Endothelial cell of umbilical vein (primary cell): ENCODE measurements around the gene GREB1.

Experiments used
- GATA2 ChIP-seq: IDR thresholded peaks from 2 replicates; pipeline ENCODE4 v1.7.0; 2011; ENCODE audit warnings: low read depth, mild to moderate bottlenecking, moderate library complexity, mixed read lengths, low read length; ENCODE audit not compliant: insufficient read length, insufficient read depth
- MYC ChIP-seq: IDR thresholded peaks from one replicate; pipeline ENCODE4 v1.6.1; 2011; ENCODE audit warnings: mild to moderate bottlenecking, low read depth, low read length
- POLR2A ChIP-seq: IDR thresholded peaks from 2 replicates; pipeline ENCODE4 v1.6.1; 2012; ENCODE audit warnings: low read depth, mild to moderate bottlenecking, control low read depth, low read length
- POLR2AphosphoS5 ChIP-seq: IDR thresholded peaks from 2 replicates; pipeline ENCODE4 v1.6.1; 2012; ENCODE audit warnings: low read depth, mild to moderate bottlenecking, control low read depth, low read length, moderate library complexity; ENCODE audit not compliant: insufficient read depth
- TF ChIP-seq, protein P1 (sequence below), 2 donors: IDR thresholded peaks; 1 replicate in 1 of 2; 2 replicates in 1 of 2; pipeline ENCODE4 v1.5.1; 2011; ENCODE audit warnings: low read length in 2 of 2, mild to moderate bottlenecking in 2 of 2, moderate library complexity in 2 of 2, control low read depth in 1 of 2, inconsistent platforms in 1 of 2, low read depth in 1 of 2; ENCODE audit not compliant: insufficient read depth in 1 of 2; ENCODE audit errors: extremely low read depth in 1 of 2

DNA sequence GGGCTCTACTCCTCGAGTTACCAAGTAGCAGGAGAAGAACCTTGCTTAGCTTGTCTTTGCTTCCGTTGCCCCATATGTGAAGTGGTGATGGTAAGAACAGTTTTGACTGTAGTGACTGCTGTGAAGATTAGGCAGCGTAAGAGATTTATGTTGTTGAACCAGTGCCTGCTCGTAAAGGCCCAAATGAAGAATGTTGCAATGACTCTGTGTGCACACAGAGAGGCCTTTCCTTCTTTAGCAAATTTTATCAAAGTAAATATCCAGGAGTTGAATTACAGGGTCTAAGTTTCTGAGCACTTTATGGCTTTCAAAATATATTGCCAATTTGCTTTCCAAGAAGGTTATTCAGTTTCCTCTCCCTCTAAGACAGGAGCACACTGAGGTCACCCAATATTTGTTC, 121.7 kb downstream of the GREB1 start:
- TF ChIP-seq POLR2A (no peak), POLR2AphosphoS5 (no peak), MYC (no peak), GATA2 (no peak)
- TF ChIP-seq, protein P1, sequence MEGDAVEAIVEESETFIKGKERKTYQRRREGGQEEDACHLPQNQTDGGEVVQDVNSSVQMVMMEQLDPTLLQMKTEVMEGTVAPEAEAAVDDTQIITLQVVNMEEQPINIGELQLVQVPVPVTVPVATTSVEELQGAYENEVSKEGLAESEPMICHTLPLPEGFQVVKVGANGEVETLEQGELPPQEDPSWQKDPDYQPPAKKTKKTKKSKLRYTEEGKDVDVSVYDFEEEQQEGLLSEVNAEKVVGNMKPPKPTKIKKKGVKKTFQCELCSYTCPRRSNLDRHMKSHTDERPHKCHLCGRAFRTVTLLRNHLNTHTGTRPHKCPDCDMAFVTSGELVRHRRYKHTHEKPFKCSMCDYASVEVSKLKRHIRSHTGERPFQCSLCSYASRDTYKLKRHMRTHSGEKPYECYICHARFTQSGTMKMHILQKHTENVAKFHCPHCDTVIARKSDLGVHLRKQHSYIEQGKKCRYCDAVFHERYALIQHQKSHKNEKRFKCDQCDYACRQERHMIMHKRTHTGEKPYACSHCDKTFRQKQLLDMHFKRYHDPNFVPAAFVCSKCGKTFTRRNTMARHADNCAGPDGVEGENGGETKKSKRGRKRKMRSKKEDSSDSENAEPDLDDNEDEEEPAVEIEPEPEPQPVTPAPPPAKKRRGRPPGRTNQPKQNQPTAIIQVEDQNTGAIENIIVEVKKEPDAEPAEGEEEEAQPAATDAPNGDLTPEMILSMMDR (IDR thresholded peaks at IDR 0.05; ENCODE audit: extremely low read depth in 1 of 2, insufficient read depth in 1 of 2, low read depth in 1 of 2, low read length in 2 of 2), result no peak
